ENCODE results near the gene EXOC3. TPM values are rescaled to one million over a fixed set of nuclear protein-coding genes. Genes with fewer than 3 reads are reported as not detected.
"Not testable (repeated sequence)": the region's sequence is repeated elsewhere in the genome, so short reads cannot be mapped to it uniquely, and the experiment has no call there.

The EXOC3 gene
- total RNA-seq, 2 experiments from 2014 or later, result 65.5 to 79.0 TPM

GRCh38 chr5:470961-471749 is 28.2 kb downstream of the EXOC3 start:
- DNase-seq, result no peak
- no peaks in the 10 kb centered on the region for H3K9me3 Mint-ChIP-seq
- H3K36me3 Mint-ChIP-seq (ENCODE audit: low read depth), result peaks cover 25% of the 10 kb centered on the region
- ChIA-PET POLR2A (no interaction called here), CTCF (interaction anchor here (1.0 to 2.8 kb wide), 3 partner anchors 10 to 25 kb away, joined by 3 to 10 read pairs (median 4); no protein-coding TSS in a partner anchor)
- H3K4me1 Mint-ChIP-seq, result peaks cover 22% of the 10 kb centered on the region
- H3K4me3 Mint-ChIP-seq, result peak overlapping the region; percentile 74
- peaks cover 7% of the 10 kb centered on the region for H3K27me3 Mint-ChIP-seq
- H3K27ac Mint-ChIP-seq, result peak overlapping the region; percentile 84

- DNase-seq, result no peak
- Mint-ChIP-seq H3K4me1 (peaks cover 22% of the 10 kb centered on the region), H3K27ac (peak overlapping the region; percentile 84), H3K27me3 (peaks cover 7% of the 10 kb centered on the region), H3K9me3 (no peaks in the 10 kb centered on the region), H3K4me3 (peak overlapping the region; percentile 74), H3K36me3 (ENCODE audit: low read depth) (peaks cover 23% of the 10 kb centered on the region)
- CTCF ChIA-PET, result interaction anchor here (0.9 to 2.8 kb wide), 3 partner anchors 11 to 151 kb away, joined by 3 to 10 read pairs (median 4); partner anchors contain the start of gene AHRR
- POLR2A ChIA-PET, result no interaction called here
These were observed 28.7 kb downstream of the EXOC3 start for GRCh38 chr5:471750-472058.

- Mint-ChIP-seq H3K4me3 (peak overlapping the region; percentile 74), H3K27ac (peak overlapping the region; percentile 84), H3K4me1 (peaks cover 22% of the 10 kb centered on the region), H3K9me3 (no peaks in the 10 kb centered on the region), H3K36me3 (ENCODE audit: low read depth) (peaks cover 22% of the 10 kb centered on the region), H3K27me3 (peaks cover 7% of the 10 kb centered on the region)
- no peak for DNase-seq
- POLR2A ChIA-PET, result no interaction called here
- CTCF ChIA-PET, result interaction anchor here (0.9 to 2.8 kb wide), 3 partner anchors 11 to 151 kb away, joined by 3 to 10 read pairs (median 4); partner anchors contain the start of gene AHRR
These were observed 29.2 kb downstream of the EXOC3 start for GRCh38 chr5:472076-472655.

GRCh38 chr5:472656-473550 is 29.9 kb downstream of the EXOC3 start:
- Mint-ChIP-seq H3K9me3 (no peaks in the 10 kb centered on the region), H3K27ac (peak overlapping the region; percentile 87)

GRCh38 chr5:473551-474192 is 30.7 kb downstream of the EXOC3 start:
- CTCF ChIA-PET, result interaction anchor here (0.6 to 2.8 kb wide), 7 partner anchors 12 to 1171 kb away, joined by 3 to 10 read pairs (median 4); no protein-coding TSS in a partner anchor
- peak; percentile 27 for DNase-seq
- Mint-ChIP-seq H3K4me1 (peaks cover 22% of the 10 kb centered on the region), H3K27me3 (peaks cover 7% of the 10 kb centered on the region), H3K36me3 (ENCODE audit: low read depth) (peaks cover 21% of the 10 kb centered on the region), H3K27ac (peak overlapping the region; percentile 72), H3K9me3 (no peaks in the 10 kb centered on the region), H3K4me3 (peak overlapping the region; percentile 82)
- POLR2A ChIA-PET, result no interaction called here

More at GRCh38 chr5:472656-473550, 29.9 kb downstream of the EXOC3 start:
- Mint-ChIP-seq H3K4me1 (peaks cover 22% of the 10 kb centered on the region), H3K36me3 (ENCODE audit: low read depth) (peaks cover 22% of the 10 kb centered on the region), H3K27me3 (peaks cover 7% of the 10 kb centered on the region), H3K4me3 (peak overlapping the region; percentile 74)
- peak; percentile 82 for DNase-seq
- ChIA-PET POLR2A (no interaction called here), CTCF (interaction anchor here (0.6 to 2.8 kb wide), 7 partner anchors 12 to 1172 kb away, joined by 3 to 10 read pairs (median 3); partner anchors contain the start of gene AHRR)

GRCh38 chr5:474232-474839 is 31.4 kb downstream of the EXOC3 start:
- POLR2A ChIA-PET, H3K9me3 Mint-ChIP-seq, DNase-seq, H3K27me3 Mint-ChIP-seq, H3K27ac Mint-ChIP-seq: not testable (repeated sequence)
- Mint-ChIP-seq H3K4me3 (peak overlapping the region; percentile 65), H3K36me3 (ENCODE audit: low read depth) (peaks cover 17% of the 10 kb centered on the region), H3K4me1 (peaks cover 22% of the 10 kb centered on the region)
- CTCF ChIA-PET, result interaction anchor here (0.8 to 2.8 kb wide), 6 partner anchors 11 to 1171 kb away, joined by 3 to 10 read pairs (median 4); no protein-coding TSS in a partner anchor

GRCh38 chr5:474840-475661 is 32.1 kb downstream of the EXOC3 start:
- H3K4me3 Mint-ChIP-seq, result peak overlapping the region; percentile 65
- DNase-seq, result no peak
- ChIA-PET CTCF (no interaction called here), POLR2A (no interaction called here)
- H3K9me3 Mint-ChIP-seq, result no peaks in the 10 kb centered on the region
- H3K27ac Mint-ChIP-seq, result no peak overlapping the region
- peaks cover 19% of the 10 kb centered on the region for H3K4me1 Mint-ChIP-seq
- H3K36me3 Mint-ChIP-seq (ENCODE audit: low read depth), result peaks cover 10% of the 10 kb centered on the region
- H3K27me3 Mint-ChIP-seq, result peaks cover 7% of the 10 kb centered on the region

- POLR2A ChIA-PET, result no interaction called here
- Mint-ChIP-seq H3K9me3 (no peaks in the 10 kb centered on the region), H3K27ac (no peak overlapping the region), H3K36me3 (ENCODE audit: low read depth) (peaks cover 6% of the 10 kb centered on the region), H3K4me3 (no peak overlapping the region), H3K4me1 (peaks cover 15% of the 10 kb centered on the region), H3K27me3 (peaks cover 7% of the 10 kb centered on the region)
- CTCF ChIA-PET, result no interaction called here
- DNase-seq, result no peak
These were observed 32.7 kb downstream of the EXOC3 start for GRCh38 chr5:475704-476101.

- Mint-ChIP-seq H3K27ac (no peak overlapping the region), H3K27me3 (peaks cover 7% of the 10 kb centered on the region), H3K9me3 (no peaks in the 10 kb centered on the region), H3K36me3 (ENCODE audit: low read depth) (peaks cover 6% of the 10 kb centered on the region), H3K4me1 (peaks cover 9% of the 10 kb centered on the region), H3K4me3 (no peak overlapping the region)
- ChIA-PET POLR2A (no interaction called here), CTCF (no interaction called here)
- no peak for DNase-seq
These were observed 33.3 kb downstream of the EXOC3 start for GRCh38 chr5:476102-476813.

GRCh38 chr5:476814-477175 is 33.8 kb downstream of the EXOC3 start:
- no peak for DNase-seq
- Mint-ChIP-seq H3K4me1 (peaks cover 4% of the 10 kb centered on the region), H3K27ac (no peak overlapping the region), H3K4me3 (no peak overlapping the region), H3K36me3 (ENCODE audit: low read depth) (peaks cover 2% of the 10 kb centered on the region), H3K9me3 (no peaks in the 10 kb centered on the region), H3K27me3 (peaks cover 7% of the 10 kb centered on the region)
- CTCF ChIA-PET, result no interaction called here
- POLR2A ChIA-PET, result no interaction called here

- H3K4me3 Mint-ChIP-seq, result no peak overlapping the region
- no peaks in the 10 kb centered on the region for H3K36me3 Mint-ChIP-seq (ENCODE audit: low read depth)
- H3K27ac Mint-ChIP-seq, result no peak overlapping the region
- H3K4me1 Mint-ChIP-seq, result peaks cover 2% of the 10 kb centered on the region
- ChIA-PET CTCF (interaction anchor here (0.6 kb wide), 1 partner anchor 324 kb away, joined by 3 read pairs; no protein-coding TSS in a partner anchor), POLR2A (no interaction called here)
- H3K27me3 Mint-ChIP-seq, result peaks cover 7% of the 10 kb centered on the region
- H3K9me3 Mint-ChIP-seq, result no peaks in the 10 kb centered on the region
- DNase-seq, result no peak
These were observed 34.3 kb downstream of the EXOC3 start for GRCh38 chr5:477247-477646.

All from activated CD4-positive, alpha-beta T cell treated with anti-CD3 and anti-CD28 coated beads, Interleukin-2, amount 10 ng/mL, durations not matched to agents 7 days and 5 days (primary cell).